HG03025 (cell line): ENCODE data around the gene RNASE12.
"Not testable (repeated sequence)": the region's sequence is repeated elsewhere in the genome, so short reads cannot be mapped to it uniquely, and the experiment has no call there.

Source experiments
- ATAC-seq: cut with Tn5 transposase; IDR thresholded peaks from one replicate; pipeline ENCODE4 v1.9.1; 2021; ENCODE audit warnings: mild to moderate bottlenecking, moderate library complexity; ENCODE audit not compliant: unreplicated experiment, low FRiP score

The RNASE12 gene

GRCh38 chr14:20614038-20614840 lies 23.1 kb upstream of the RNASE12 start:
- ATAC-seq: no peak

- peak; percentile 45 for ATAC-seq
Observed at GRCh38 chr14:20613094-20614037, 22.2 kb upstream of the RNASE12 start.

GRCh38 chr14:20612403-20612802 lies 21.2 kb upstream of the RNASE12 start:
- no peak for ATAC-seq

GRCh38 chr14:20611277-20611676 lies 20.1 kb upstream of the RNASE12 start:
- no peak for ATAC-seq

GRCh38 chr14:20610002-20610765 lies 19.0 kb upstream of the RNASE12 start:
- no peak for ATAC-seq

GRCh38 chr14:20609215-20610001 lies 18.2 kb upstream of the RNASE12 start:
- ATAC-seq: no peak

GRCh38 chr14:20608383-20609110 lies 17.4 kb upstream of the RNASE12 start:
- ATAC-seq: no peak

- ATAC-seq: no peak
Observed at GRCh38 chr14:20607617-20608016, 16.4 kb upstream of the RNASE12 start.

GRCh38 chr14:20606902-20607242 lies 15.7 kb upstream of the RNASE12 start:
- ATAC-seq: no peak

- ATAC-seq: no peak
Observed at GRCh38 chr14:20606190-20606901, 15.2 kb upstream of the RNASE12 start.

GRCh38 chr14:20603813-20604690 lies 12.9 kb upstream of the RNASE12 start:
- no peak for ATAC-seq

GRCh38 chr14:20602583-20602982 lies 11.4 kb upstream of the RNASE12 start:
- ATAC-seq: no peak

GRCh38 chr14:20601522-20601921 lies 10.3 kb upstream of the RNASE12 start:
- ATAC-seq: no peak

- no peak for ATAC-seq
Observed at GRCh38 chr14:20597108-20597507, 5.9 kb upstream of the RNASE12 start.

- ATAC-seq: not testable (repeated sequence)
Observed at GRCh38 chr14:20595726-20596125, 4.5 kb upstream of the RNASE12 start.

GRCh38 chr14:20592574-20592973 lies 1.4 kb upstream of the RNASE12 start:
- no peak for ATAC-seq

GRCh38 chr14:20587489-20588154 lies 3.6 kb downstream of the RNASE12 start, which contains the start of gene RNASE11:
Gene RNASE11, minus strand, starts transcription at chr14:20588001.
- ATAC-seq: no peak
